GM12875 (cell line): ENCODE data around the gene TMEM161A.
"Not testable (repeated sequence)": the region's sequence is repeated elsewhere in the genome, so short reads cannot be mapped to it uniquely, and the experiment has no call there.

ENCODE experiments used
- H3K4me3 ChIP-seq: one replicate; pipeline ENCODE4 v1.5.1; 2011; ENCODE audit warnings: low read depth, low read length, control low read depth
- CTCF ChIP-seq: IDR thresholded peaks from 2 replicates; pipeline ENCODE4 v1.5.1; 2011; ENCODE audit warnings: low read depth, mild to moderate bottlenecking, control low read depth, inconsistent platforms, low read length, moderate library complexity, borderline replicate concordance; ENCODE audit not compliant: insufficient read depth

TMEM161A gene

DNA sequence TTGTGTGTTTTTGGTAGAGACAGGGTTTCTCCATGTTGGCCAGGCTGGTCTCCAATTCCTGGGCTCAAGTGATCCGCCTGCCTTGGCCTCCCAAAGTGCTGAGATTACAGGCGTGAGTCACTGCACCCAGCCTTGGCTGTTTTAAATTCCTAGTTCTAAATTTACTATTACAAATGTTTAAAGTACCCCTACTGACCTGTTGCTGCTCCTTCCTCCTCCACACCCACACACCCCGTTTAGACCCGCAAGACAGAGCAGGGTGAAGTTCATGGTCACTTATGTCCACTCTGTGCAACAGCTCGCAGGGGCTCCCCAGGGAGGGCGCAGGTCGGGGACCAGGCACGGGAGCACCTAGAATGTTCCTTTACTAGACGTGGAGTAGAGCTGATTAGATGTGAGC lies 28.7 kb downstream of the TMEM161A start:
- no peak overlapping the region for H3K4me3 ChIP-seq
- TF ChIP-seq CTCF = no peak

DNA sequence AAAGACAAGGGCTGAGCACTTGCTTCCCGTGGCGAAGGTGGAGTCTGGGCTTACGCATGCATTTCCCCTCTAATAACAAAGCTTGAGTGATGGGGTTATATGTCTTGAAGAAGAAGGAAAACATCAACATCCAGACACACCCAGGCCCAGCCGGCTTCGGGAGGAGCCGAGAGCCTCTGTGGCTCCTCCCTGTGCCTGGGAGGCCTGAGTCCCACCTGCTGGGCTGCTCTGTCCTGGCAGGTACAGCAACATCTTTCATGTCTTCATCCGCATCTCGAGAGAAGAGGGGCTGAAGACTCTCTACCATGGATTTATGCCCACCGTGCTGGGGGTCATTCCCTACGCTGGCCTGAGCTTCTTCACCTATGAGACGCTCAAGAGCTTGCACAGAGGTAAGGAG lies 30.6 kb downstream of the TMEM161A start:
- no peak overlapping the region for H3K4me3 ChIP-seq
- TF ChIP-seq CTCF = no peak

GRCh38 chr19:19106938-19107337 lies 31.3 kb downstream of the TMEM161A start:
- H3K4me3 ChIP-seq = not testable (repeated sequence)

DNA sequence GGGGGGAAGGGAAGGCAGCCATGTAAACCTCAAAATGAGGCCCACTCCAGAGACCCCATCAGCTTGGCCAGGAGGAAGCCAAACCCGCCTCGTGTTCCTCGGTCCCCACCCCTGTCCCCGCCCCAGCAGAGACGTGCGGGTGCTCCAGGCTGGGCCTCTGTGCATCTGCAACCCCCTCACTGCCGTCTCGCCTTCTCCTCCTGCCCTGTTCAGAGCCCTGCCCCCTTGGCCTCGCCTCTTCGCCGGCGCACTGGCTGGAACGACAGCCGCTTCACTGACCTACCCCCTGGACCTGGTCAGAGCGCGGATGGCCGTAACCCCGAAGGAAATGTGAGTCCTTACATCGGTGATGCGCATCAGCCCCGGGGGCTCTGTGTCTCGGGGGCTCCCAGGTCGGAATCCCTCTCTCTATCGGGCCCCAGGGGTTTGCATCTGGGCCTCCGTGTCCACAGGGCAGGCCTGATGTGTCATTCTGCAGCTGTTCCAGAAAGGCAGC lies 32.2 kb downstream of the TMEM161A start:
- no peak overlapping the region for H3K4me3 ChIP-seq

DNA sequence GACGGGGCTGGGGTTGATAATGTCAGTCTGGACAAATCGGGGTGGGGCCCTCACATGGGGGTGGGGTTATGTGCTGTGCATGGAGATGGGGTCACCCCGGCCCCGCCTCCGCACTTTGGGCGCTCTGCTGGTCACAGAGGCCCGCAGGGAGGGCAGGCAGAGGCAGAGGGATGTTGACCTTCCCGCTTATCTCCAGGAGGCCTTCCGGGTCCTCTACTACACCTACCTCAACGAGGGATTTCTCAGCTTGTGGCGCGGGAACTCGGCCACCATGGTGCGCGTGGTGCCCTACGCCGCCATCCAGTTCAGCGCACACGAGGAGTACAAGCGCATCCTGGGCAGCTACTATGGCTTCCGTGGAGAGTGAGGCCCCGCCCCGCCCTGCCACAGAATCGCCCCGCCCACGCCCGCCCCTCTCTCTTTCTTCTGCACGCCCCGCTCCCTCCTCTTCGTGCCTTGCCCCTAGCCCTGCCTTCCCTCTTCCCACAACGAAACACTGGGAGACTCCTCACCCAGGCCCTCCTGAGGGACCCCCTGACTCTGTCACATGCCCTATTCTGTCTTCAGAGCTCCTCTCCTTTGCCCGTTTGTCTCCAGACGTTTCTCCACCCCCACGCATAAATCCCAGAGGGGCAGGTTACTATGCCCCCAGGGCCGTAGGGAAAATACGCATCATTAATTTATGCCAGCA lies 32.8 kb downstream of the TMEM161A start:
- H3K4me3 ChIP-seq = no peak overlapping the region
- TF ChIP-seq CTCF = no peak

More for the DNA sequence above, 32.2 kb downstream of the TMEM161A start:
- no peak for TF ChIP-seq CTCF

DNA sequence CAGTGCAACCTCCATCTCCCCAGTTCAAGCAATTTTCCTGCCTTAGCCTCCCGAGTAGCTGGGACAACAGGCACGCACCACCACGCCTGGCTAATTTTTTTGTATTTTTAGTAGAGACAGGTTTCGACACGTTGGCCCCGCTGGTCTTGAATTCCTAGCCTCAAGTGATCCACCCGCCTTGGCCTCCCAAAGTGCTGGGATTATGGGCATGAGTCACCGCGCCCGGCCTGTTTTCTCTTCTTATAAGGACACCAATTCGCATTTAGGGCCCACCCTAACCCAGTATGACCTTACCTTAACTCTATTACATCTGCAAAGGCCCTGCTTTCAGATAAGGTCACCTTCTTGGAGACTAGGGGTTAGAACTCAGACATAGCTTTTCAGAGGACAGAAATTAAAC lies 35.1 kb downstream of the TMEM161A start:
- H3K4me3 ChIP-seq = no peak overlapping the region
- no peak for TF ChIP-seq CTCF

GRCh38 chr19:19102566-19102965 lies 35.7 kb downstream of the TMEM161A start:
- H3K4me3 ChIP-seq = not testable (repeated sequence)

DNA sequence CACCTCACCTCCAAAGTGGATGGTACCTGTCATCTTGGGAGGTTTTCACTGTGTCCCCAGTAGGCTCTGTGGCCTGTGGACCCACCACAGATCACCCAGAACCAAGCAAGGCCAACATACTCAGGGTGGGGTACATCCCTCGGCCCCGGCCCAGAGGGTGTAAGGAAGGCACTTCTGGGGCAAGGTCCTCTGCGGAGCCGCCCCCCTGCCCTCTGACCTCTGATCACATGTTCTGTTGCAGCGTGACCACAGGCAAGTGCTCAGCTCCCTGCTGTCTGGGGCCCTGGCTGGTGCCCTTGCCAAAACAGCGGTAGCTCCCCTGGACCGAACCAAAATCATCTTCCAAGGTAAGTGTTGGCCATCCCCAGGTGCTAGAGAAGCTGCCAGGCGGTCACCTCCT lies 36.7 kb downstream of the TMEM161A start:
- H3K4me3 ChIP-seq = no peak overlapping the region
- no peak for TF ChIP-seq CTCF
